Natural killer cell treated with Interleukin-12 subunit alpha and Interleukin-12 subunit beta and Interleukin-15 and Interleukin-18, amount 100 ng/mL, for 72 hours (primary cell): ENCODE results near the gene MOGAT1. TPM values are rescaled to one million over a fixed set of nuclear protein-coding genes. Genes with fewer than 3 reads are reported as not detected.

ENCODE experiments used
- ATAC-seq, 2 donors: fragments of 150-1000 bp; cut with Tn5 transposase in 1 of 2; sonication (Bioruptor Pico), chemical (Tn5 transposase) in 1 of 2; 2 replicates each; pipeline ENCODE4 v1.10.0; 2021
- DNase-seq: peaks from one replicate; pipeline ENCODE4 v3.0.0; 2022; ENCODE audit warnings: low spot score
- H3K27ac Mint-ChIP-seq, 2 donors: 1 replicate in 1 of 2; 2 replicates in 1 of 2; pipeline ENCODE4 v1.8.0; 2022; ENCODE audit warnings: mixed read lengths in 2 of 2, mild to moderate bottlenecking in 1 of 2, moderate library complexity in 1 of 2
- H3K27me3 Mint-ChIP-seq, 2 donors: 1 replicate in 1 of 2; 2 replicates in 1 of 2; pipeline ENCODE4 v1.8.0; 2022; ENCODE audit warnings: mixed read lengths in 2 of 2
- H3K36me3 Mint-ChIP-seq: one replicate; pipeline ENCODE4 v1.8.0; 2022; ENCODE audit warnings: mixed read lengths
- H3K4me1 Mint-ChIP-seq, 2 donors: 1 replicate in 1 of 2; 2 replicates in 1 of 2; pipeline ENCODE4 v1.8.0; 2022; ENCODE audit warnings: low read depth in 2 of 2, mixed read lengths in 2 of 2, mild to moderate bottlenecking in 1 of 2
- H3K4me3 Mint-ChIP-seq: one replicate; pipeline ENCODE4 v1.8.0; 2022; ENCODE audit warnings: mixed read lengths
- H3K9me3 Mint-ChIP-seq: 2 replicates; pipeline ENCODE4 v1.8.0; 2022; ENCODE audit warnings: mixed read lengths
- total RNA-seq, 2 donors: library from RNA; stranded (reverse); gene quantifications; one replicate each; pipeline ENCODE4 v1.2.3, GENCODE V29; 2022

MOGAT1 gene
- total RNA-seq, 2 donors from 2014 or later: not detected

DNA sequence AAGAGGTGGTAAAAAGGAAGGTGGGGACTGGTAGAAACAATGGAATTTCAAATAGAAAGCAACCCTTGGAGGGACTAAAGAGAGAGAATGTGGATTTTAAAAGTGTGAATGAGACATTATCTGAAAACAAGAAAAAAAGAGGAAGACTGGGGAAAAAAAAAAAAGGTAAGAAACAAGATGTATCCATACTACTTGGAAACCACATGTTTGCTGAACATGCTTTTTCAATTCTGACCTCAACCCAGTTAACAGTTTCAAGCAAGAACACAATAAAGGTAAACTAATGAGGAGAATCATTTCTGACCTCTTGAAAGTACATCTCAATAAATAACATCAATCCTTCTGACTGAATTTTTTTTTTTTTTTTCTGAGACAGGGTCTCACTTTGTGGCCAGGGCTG is 18.2 kb upstream of the MOGAT1 start:
- Mint-ChIP-seq H3K27me3 (no peaks in the 10 kb centered on the region), H3K9me3 (no peaks in the 10 kb centered on the region), H3K36me3 (peaks cover 11% of the 10 kb centered on the region), H3K27ac (peak overlapping the region; percentile 47 to 75), H3K4me3 (peak overlapping the region; percentile 95), H3K4me1 (peaks cover 44% of the 10 kb centered on the region in 2 donors)
- ATAC-seq (no peak), DNase-seq (no peak)

DNA sequence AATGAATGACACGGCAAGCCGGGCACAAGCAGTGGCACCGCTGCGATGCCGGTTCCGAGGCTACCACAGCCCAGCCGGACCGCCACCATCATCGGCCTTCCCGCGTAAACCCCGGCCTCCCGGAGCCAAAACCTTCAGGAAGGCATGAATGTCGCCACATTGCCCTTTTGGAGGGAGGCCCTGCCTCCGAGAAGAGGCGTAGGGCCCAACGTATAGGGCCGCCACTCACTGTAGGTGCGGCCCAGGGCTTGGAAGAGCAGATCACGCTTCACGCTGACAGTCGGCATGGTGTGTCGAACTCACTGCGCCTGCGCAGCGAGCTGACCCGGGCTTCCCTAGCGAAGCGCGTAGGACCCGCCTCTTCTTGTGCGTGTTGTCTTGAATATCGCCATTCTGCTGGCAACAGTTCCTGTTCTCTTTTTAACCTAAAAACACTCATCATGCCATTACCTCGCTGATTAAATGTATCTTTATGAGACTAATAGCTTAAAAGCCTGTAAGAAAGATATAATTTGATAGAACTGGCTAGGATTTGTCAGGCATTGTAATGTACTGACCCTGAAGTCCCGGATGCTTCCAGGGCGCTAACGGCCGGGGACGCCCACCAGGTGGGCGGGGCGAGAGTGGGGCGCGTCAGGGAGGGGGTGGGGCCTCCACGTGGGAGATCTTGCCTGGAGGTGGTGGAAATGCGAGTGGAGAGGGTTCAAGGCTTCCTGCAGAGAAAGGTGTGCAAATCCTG is 15.5 kb upstream of the MOGAT1 start, which contains the start of gene FARSB:
Gene FARSB (minus strand): TSS at position 306 of the 739 bp plus-strand sequence. CDS start 19 bp downstream, at position 287.
- H3K9me3 Mint-ChIP-seq: no peaks in the 10 kb centered on the region
- peak; percentile 96 to 98 for ATAC-seq
- H3K27ac Mint-ChIP-seq: peak within 1 kb of the TSS; percentile 99 to 100
- DNase-seq: peak; percentile 92
- H3K4me1 Mint-ChIP-seq: peaks cover 35 to 38% of the 10 kb centered on the region in 2 donors
- H3K27me3 Mint-ChIP-seq: no peaks in the 10 kb centered on the region
- H3K4me3 Mint-ChIP-seq: peak within 1 kb of the TSS; percentile 95
- peaks cover 6% of the 10 kb centered on the region for H3K36me3 Mint-ChIP-seq

DNA sequence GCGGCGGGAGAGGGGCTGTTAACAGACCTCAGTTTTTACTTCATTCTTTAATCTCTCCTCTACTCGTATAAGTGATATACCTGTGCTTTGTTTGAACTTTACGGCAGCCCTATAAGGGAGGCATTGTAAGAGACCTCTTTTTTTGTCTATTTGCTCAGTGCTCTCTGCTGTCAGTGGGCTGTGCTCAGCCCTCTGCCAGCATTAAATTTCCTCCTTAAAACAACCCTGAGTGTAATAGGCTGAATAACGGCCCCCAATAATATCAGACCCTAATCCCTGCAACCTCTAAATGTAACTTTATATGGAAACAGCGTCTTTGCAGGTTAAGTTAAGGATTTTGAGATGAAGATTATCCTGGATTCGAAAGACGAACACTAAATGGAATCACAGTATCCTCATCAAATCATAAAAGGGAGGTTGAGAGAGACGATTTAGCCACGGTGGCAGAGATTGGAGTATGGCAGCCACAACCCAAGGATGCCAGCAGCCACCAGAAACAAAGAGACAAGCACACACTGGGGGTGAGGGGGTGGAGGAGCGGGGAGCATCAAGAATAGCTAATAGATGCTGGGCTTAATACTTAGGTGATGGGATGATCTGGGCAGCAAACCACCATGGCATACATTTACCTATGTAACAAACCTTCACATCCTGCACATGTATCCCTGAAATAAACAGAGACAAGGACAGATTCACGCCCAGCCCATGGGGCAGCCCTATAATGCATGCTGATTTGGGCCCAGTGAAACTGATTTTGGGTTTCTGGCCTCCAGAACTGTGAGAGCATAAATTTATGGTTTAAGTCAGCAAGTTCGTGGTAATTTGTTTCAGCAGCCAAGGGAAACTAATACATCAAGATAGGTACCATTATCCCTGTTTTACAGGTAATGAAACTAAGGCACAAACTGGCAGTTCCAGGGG is 14.7 kb upstream of the MOGAT1 start:
- H3K36me3 Mint-ChIP-seq: peaks cover 6% of the 10 kb centered on the region
- H3K4me3 Mint-ChIP-seq: peak overlapping the region; percentile 95
- peak overlapping the region; percentile 99 to 100 for H3K27ac Mint-ChIP-seq
- peaks cover 35 to 38% of the 10 kb centered on the region in 2 donors for H3K4me1 Mint-ChIP-seq
- DNase-seq (no peak), ATAC-seq (no peak)
- no peaks in the 10 kb centered on the region for H3K27me3 Mint-ChIP-seq
- H3K9me3 Mint-ChIP-seq: no peaks in the 10 kb centered on the region

DNA sequence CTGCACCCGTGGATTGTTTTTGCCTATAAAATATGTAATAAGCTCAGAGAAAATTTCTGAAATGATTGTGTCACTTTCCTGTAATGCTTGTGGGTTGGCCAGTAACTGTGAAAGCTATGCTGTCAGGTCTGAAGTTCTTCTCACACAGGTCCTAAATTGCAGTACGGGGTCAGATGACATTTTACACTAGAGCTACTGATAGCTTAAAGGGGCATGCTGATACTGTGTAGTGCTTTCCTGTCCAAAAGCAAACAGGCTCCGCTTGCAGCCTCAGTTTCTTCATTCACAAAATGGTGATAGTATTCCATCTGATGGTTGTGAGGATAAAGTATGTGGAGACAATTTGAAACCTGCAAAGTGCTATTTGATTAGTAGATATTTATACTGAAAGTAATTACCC is 8.0 kb upstream of the MOGAT1 start:
- H3K27me3 Mint-ChIP-seq: peaks cover 17 to 30% of the 10 kb centered on the region in 2 donors
- H3K4me3 Mint-ChIP-seq: no peak overlapping the region
- no peaks in the 10 kb centered on the region for H3K4me1 Mint-ChIP-seq
- no peaks in the 10 kb centered on the region for H3K36me3 Mint-ChIP-seq
- no peak overlapping the region for H3K27ac Mint-ChIP-seq
- DNase-seq (no peak), ATAC-seq (no peak)
- H3K9me3 Mint-ChIP-seq: no peaks in the 10 kb centered on the region

DNA sequence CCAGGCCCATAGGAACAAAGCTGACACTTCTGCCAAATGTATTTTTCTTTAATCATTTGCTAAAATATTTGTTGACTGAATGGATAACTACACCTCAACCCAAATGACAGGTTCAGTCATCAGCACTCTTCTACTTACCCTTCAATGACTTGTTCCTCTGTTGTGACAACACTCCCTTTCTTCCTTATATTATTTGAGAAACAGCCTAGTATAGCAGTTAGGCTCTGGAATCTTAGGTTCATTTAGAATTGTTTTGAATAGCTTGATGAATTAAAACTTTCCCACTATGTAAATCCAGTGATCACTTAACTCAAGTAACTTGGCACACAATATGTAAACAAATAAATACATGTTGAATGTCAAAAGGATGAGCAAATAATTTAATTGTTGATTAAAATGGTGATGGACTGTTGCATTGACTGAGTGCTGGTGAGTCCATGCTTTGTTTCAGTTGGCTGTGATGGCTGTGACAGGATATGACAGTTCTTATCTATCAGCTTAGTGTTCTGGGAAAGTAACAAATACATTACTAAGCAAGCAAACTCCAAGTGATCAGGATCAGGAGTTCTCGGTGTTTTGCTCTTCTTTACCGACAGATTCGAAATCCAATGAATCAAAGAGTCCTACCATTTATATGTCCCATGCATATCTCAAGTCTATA is 2.8 kb upstream of the MOGAT1 start:
- H3K36me3 Mint-ChIP-seq: no peaks in the 10 kb centered on the region
- peaks cover 0 to 5% of the 10 kb centered on the region in 2 donors for H3K4me1 Mint-ChIP-seq
- ATAC-seq (no peak), DNase-seq (no peak)
- H3K27ac Mint-ChIP-seq: no peak overlapping the region
- H3K9me3 Mint-ChIP-seq: no peaks in the 10 kb centered on the region
- no peak overlapping the region for H3K4me3 Mint-ChIP-seq
- H3K27me3 Mint-ChIP-seq: peaks cover 51 to 66% of the 10 kb centered on the region in 2 donors

DNA sequence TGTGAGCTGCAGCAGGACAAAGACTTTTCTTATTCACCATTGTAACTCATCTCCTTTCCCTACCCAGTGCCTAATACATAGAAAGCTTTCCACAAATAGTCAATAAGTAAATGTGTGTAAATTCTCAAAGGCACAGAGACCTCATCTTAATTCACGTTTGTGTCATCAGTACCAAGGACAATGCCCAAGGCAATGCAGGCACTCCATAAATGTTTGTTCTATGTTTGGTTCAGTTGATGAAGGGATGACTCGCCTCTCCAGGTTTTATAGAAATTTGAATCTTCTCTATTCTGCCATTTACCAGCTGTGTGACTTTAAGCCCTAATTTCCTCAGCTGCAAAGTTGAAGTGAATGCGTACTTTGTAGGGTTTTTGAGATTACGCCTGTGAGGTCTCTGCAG is 2.1 kb upstream of the MOGAT1 start:
- H3K9me3 Mint-ChIP-seq: no peaks in the 10 kb centered on the region
- no peaks in the 10 kb centered on the region for H3K36me3 Mint-ChIP-seq
- no peak overlapping the region for H3K4me3 Mint-ChIP-seq
- peaks cover 56 to 72% of the 10 kb centered on the region in 2 donors for H3K27me3 Mint-ChIP-seq
- peaks cover 0 to 5% of the 10 kb centered on the region in 2 donors for H3K4me1 Mint-ChIP-seq
- no peak overlapping the region for H3K27ac Mint-ChIP-seq
- ATAC-seq (no peak), DNase-seq (no peak)

DNA sequence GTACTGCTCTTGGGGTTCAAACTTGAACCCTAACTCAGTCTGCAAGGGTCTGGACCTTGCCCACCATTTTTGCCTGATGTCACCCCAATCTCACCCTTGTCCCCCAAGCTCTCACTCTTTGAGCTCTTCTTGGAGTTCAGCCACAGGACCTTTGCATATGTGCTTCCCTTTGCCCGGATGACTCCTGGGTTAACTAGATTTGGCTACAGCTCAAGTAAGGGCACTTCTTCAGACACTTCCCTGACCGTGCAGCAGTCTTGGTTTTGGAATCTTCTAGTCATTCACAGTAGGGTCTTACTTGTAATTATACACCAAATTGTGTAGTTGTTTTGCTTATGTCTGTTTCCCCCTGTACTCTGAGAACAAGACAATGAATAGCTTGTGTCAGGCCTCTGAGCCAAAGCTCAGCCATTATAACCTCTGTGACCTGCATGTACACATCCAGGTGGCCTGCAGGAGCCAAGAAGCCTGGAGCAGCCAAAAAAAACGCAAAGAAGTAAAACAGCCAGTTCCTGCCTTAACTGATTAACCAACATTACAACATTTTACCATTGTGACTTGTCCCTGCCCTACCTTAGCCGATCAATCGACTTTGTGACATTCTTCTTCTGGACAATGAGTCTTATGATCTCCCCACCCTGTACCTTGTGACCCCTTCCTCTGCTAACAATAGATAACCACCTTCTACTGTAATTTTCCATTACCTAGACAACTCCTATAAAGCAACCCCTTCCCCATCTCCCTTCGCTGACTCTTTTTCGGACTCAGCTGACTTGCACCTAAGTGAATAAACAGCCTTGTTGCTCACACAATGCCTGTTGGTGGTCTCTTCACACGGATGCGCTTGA is 1.0 kb upstream of the MOGAT1 start:
- H3K27ac Mint-ChIP-seq: no peak overlapping the region
- H3K9me3 Mint-ChIP-seq: no peaks in the 10 kb centered on the region
- ATAC-seq (no peak), DNase-seq (no peak)
- H3K4me1 Mint-ChIP-seq: peaks cover 0 to 5% of the 10 kb centered on the region in 2 donors
- H3K27me3 Mint-ChIP-seq: peaks cover 61 to 77% of the 10 kb centered on the region in 2 donors
- no peak overlapping the region for H3K4me3 Mint-ChIP-seq
- H3K36me3 Mint-ChIP-seq: no peaks in the 10 kb centered on the region

DNA sequence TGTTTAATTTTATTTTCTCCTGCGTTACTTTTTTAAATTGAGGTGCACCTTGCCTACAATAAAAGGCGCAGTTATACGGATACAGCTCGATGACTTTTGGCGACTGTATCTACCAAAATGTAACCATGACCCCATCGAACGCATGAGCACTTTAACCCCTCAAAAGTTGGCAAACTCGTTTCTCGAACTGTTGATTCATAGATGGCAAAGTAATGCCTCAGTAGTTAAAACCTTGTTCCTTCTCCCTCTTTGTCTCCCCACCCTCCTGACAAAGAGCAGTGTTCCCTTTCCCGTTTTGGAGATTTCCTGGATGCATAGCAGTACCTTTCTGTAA is 577 bp downstream of the MOGAT1 start:
- no peaks in the 10 kb centered on the region for H3K9me3 Mint-ChIP-seq
- H3K27me3 Mint-ChIP-seq: peaks cover 57 to 70% of the 10 kb centered on the region in 2 donors
- peak overlapping the region; percentile 6 for H3K4me3 Mint-ChIP-seq
- DNase-seq: no peak
- H3K27ac Mint-ChIP-seq: no peak overlapping the region
- ATAC-seq: no peak
- peaks cover 0 to 5% of the 10 kb centered on the region in 2 donors for H3K4me1 Mint-ChIP-seq
- H3K36me3 Mint-ChIP-seq: no peaks in the 10 kb centered on the region

DNA sequence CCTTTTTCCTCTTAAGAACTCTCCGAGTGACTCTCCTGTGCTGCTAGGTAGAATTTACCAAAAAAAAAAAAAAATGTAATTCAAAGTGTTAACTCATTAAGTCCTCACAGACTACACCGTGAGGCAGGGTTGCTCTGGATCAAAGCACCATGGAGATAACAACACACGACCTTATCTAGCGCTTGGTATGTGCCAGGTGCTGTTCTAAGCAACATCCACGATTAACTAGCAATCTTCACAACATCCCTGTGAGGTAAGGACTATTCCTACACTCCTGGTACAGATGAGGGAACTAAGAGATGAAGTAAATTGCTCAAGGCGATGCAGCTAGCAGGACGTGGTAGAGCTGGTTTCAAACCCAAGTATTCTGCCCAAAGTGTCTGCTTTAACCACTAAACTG is 1.8 kb downstream of the MOGAT1 start:
- peaks cover 0 to 5% of the 10 kb centered on the region in 2 donors for H3K4me1 Mint-ChIP-seq
- H3K27ac Mint-ChIP-seq: no peak overlapping the region
- no peak overlapping the region for H3K4me3 Mint-ChIP-seq
- no peak for ATAC-seq
- H3K36me3 Mint-ChIP-seq: no peaks in the 10 kb centered on the region
- peaks cover 59 to 68% of the 10 kb centered on the region in 2 donors for H3K27me3 Mint-ChIP-seq
- no peaks in the 10 kb centered on the region for H3K9me3 Mint-ChIP-seq
- no peak for DNase-seq

DNA sequence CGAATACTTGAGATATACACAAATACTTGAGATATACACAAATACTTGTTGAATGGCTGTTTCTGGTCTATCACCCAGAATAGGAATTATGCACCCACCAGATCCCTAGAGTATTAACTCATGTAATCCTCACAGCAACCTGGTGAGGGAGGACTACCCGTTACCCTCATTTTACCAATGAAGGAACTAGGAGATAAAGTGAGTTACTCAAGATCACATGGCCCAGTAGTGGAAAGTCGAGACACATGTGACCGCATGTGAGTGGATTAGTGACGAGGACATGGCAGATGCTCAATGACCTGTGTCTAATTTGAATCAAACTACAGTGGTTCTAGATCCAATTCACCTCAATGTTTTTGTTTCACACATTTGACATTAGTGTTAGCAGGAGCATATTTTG is 2.4 kb downstream of the MOGAT1 start:
- Mint-ChIP-seq H3K36me3 (no peaks in the 10 kb centered on the region), H3K4me3 (no peak overlapping the region), H3K4me1 (peaks cover 0 to 5% of the 10 kb centered on the region in 2 donors), H3K27me3 (peaks cover 60 to 68% of the 10 kb centered on the region in 2 donors), H3K27ac (no peak overlapping the region), H3K9me3 (no peaks in the 10 kb centered on the region)
- ATAC-seq: no peak
- no peak for DNase-seq

DNA sequence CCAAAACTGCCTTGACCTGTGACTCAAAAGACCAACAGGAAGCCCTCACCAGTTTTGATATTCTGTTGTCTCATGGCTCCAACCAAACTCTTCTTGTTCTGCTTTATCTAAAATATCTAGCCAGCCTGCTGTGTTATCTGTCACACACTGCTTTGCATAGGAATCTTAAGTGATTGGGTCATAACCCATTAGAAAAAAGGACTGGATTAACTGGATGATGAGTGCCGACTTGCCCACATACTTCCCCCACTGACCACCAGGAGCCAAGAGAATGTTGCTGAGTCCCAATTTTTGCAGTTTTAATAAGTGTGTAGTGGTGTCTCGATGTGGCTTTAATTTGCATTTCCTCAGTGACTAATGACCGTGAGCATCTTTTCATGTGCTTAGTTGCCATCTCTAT is 6.5 kb downstream of the MOGAT1 start:
- H3K27me3 Mint-ChIP-seq: peaks cover 48 to 65% of the 10 kb centered on the region in 2 donors
- no peaks in the 10 kb centered on the region for H3K4me1 Mint-ChIP-seq
- no peaks in the 10 kb centered on the region for H3K36me3 Mint-ChIP-seq
- ATAC-seq (no peak), DNase-seq (no peak)
- no peak overlapping the region for H3K27ac Mint-ChIP-seq
- no peaks in the 10 kb centered on the region for H3K9me3 Mint-ChIP-seq
- H3K4me3 Mint-ChIP-seq: no peak overlapping the region

DNA sequence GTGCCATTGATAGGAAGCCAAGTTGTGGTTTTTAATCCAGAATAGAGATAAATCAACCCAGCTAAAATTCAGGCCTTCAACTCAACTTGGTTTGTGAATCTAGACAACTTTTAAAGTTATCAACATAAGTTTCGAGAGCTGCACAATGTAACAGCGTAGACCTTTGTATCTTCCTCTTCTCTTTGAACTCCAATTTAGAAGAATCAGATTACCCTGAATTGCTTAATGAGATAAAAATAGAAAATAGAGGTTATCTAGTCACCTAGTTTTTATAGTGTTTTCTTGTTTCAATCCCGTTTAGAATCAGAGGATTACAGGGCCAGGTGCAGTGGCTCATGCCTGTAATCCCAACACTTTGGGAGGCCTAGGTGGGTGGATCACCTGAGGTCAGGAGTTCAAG is 12.3 kb downstream of the MOGAT1 start:
- Mint-ChIP-seq H3K27me3 (peaks cover 25 to 43% of the 10 kb centered on the region in 2 donors), H3K27ac (no peak overlapping the region)

More for the DNA sequence above, 12.3 kb downstream of the MOGAT1 start:
- Mint-ChIP-seq H3K9me3 (no peaks in the 10 kb centered on the region), H3K4me3 (no peak overlapping the region), H3K4me1 (no peaks in the 10 kb centered on the region), H3K36me3 (no peaks in the 10 kb centered on the region)
- ATAC-seq (no peak), DNase-seq (no peak)
